ENCODE results near the gene ZDHHC23.

Gene ZDHHC23

GRCh38 chr3:113947372-113948014 lies at the start of gene ZDHHC23:
Gene ZDHHC23, plus strand, starts transcription at chr3:113948013. Its CDS starts 790 bp downstream, at chr3:113948803.
- peak; percentile 43 for DNase-seq

GRCh38 chr3:113898892-113899291 lies 48.9 kb upstream of the ZDHHC23 start:
- DNase-seq: peak; percentile 6

- no peak for DNase-seq
Measured at GRCh38 chr3:113906568-113907140, 41.2 kb upstream of the ZDHHC23 start.

- no peak for DNase-seq
Measured at GRCh38 chr3:113908133-113908532, 39.7 kb upstream of the ZDHHC23 start.

GRCh38 chr3:113910966-113911365 lies 36.8 kb upstream of the ZDHHC23 start:
- DNase-seq: no peak

- DNase-seq: peak; percentile 20
Measured at GRCh38 chr3:113912552-113913236, 35.1 kb upstream of the ZDHHC23 start.

GRCh38 chr3:113914646-113915045 lies 33.2 kb upstream of the ZDHHC23 start:
- no peak for DNase-seq

- DNase-seq: no peak
Measured at GRCh38 chr3:113927556-113927955, 20.3 kb upstream of the ZDHHC23 start.

- no peak for DNase-seq
Measured at GRCh38 chr3:113946831-113947230, 982 bp upstream of the ZDHHC23 start.

GRCh38 chr3:113948015-113948917 lies 453 bp downstream of the ZDHHC23 start:
- DNase-seq: no peak

GRCh38 chr3:113952921-113953320 lies 5.1 kb downstream of the ZDHHC23 start:
- no peak for DNase-seq

- DNase-seq: no peak
Measured at GRCh38 chr3:113953677-113954076, 5.9 kb downstream of the ZDHHC23 start.

- DNase-seq: no peak
Measured at GRCh38 chr3:113954091-113954685, 6.4 kb downstream of the ZDHHC23 start.

GRCh38 chr3:113963879-113964278 lies 16.1 kb downstream of the ZDHHC23 start:
- no peak for DNase-seq

GRCh38 chr3:113966172-113966571 lies 18.4 kb downstream of the ZDHHC23 start:
- DNase-seq: no peak

- no peak for DNase-seq
Measured at GRCh38 chr3:113968986-113969385, 21.2 kb downstream of the ZDHHC23 start.

GRCh38 chr3:113977822-113978221 lies 30.0 kb downstream of the ZDHHC23 start:
- DNase-seq: no peak

GRCh38 chr3:113979916-113980315 lies 32.1 kb downstream of the ZDHHC23 start:
- no peak for DNase-seq

- DNase-seq: no peak
Measured at GRCh38 chr3:113981803-113982202, 34.0 kb downstream of the ZDHHC23 start.

GRCh38 chr3:113983544-113983943 lies 35.7 kb downstream of the ZDHHC23 start:
- no peak for DNase-seq

- DNase-seq: no peak
Measured at GRCh38 chr3:113985541-113985940, 37.7 kb downstream of the ZDHHC23 start.

- DNase-seq: no peak
Measured at GRCh38 chr3:114005481-114005880, 57.7 kb downstream of the ZDHHC23 start.

Measured in inflammatory macrophage treated with lipopolysaccharide for 4 hours (primary cell).